UCSD-AML1 (cell line): ENCODE data around the gene PDCD2L.
"Not testable (repeated sequence)": the region's sequence is repeated elsewhere in the genome, so short reads cannot be mapped to it uniquely, and the experiment has no call there.

ENCODE experiments used
- DNase-seq: peaks from one replicate; lab custom pipeline; 2025; ENCODE audit not compliant: unreplicated experiment; lab: John Stamatoyannopoulos, UW

The PDCD2L gene

GRCh38 chr19:34373601-34374288 is 30.5 kb upstream of the PDCD2L start:
- DNase-seq: no peak

GRCh38 chr19:34375598-34375997 is 28.6 kb upstream of the PDCD2L start:
- DNase-seq: no peak

- DNase-seq: no peak
These were observed 23.5 kb upstream of the PDCD2L start for GRCh38 chr19:34380639-34381241.

GRCh38 chr19:34381399-34382251 is 22.6 kb upstream of the PDCD2L start:
- no peak for DNase-seq

- DNase-seq: no peak
These were observed 21.7 kb upstream of the PDCD2L start for GRCh38 chr19:34382471-34382870.

- no peak for DNase-seq
These were observed 20.6 kb upstream of the PDCD2L start for GRCh38 chr19:34383599-34383998.

GRCh38 chr19:34386645-34387445 is 17.4 kb upstream of the PDCD2L start:
- no peak for DNase-seq

- DNase-seq: no peak
These were observed 16.8 kb upstream of the PDCD2L start for GRCh38 chr19:34387446-34387810.

- DNase-seq: not testable (repeated sequence)
These were observed 15.5 kb upstream of the PDCD2L start for GRCh38 chr19:34388745-34389144.

- DNase-seq: no peak
These were observed 12.4 kb upstream of the PDCD2L start for GRCh38 chr19:34391813-34392212.

- DNase-seq: no peak
These were observed 11.2 kb upstream of the PDCD2L start for GRCh38 chr19:34393031-34393430.

GRCh38 chr19:34393629-34394028 is 10.6 kb upstream of the PDCD2L start:
- no peak for DNase-seq

- no peak for DNase-seq
These were observed 6.3 kb upstream of the PDCD2L start for GRCh38 chr19:34397853-34398252.

- DNase-seq: no peak
These were observed 4.3 kb upstream of the PDCD2L start for GRCh38 chr19:34399886-34400285.

- DNase-seq: not testable (repeated sequence)
These were observed 3.4 kb upstream of the PDCD2L start for GRCh38 chr19:34400844-34401243.

- no peak for DNase-seq
These were observed 2.1 kb upstream of the PDCD2L start for GRCh38 chr19:34402074-34402600.

- DNase-seq: no peak
These were observed 453 bp upstream of the PDCD2L start for GRCh38 chr19:34403784-34404108.

- DNase-seq: no peak
These were observed 1.9 kb downstream of the PDCD2L start for GRCh38 chr19:34405892-34406660.

- no peak for DNase-seq
These were observed 4.2 kb downstream of the PDCD2L start for GRCh38 chr19:34408411-34408810.
